ENCODE data around the gene RNF19B.
A peak's percentile ranks its signal among the peaks of the same experiment; 100 is the strongest.

The RNF19B gene

DNA sequence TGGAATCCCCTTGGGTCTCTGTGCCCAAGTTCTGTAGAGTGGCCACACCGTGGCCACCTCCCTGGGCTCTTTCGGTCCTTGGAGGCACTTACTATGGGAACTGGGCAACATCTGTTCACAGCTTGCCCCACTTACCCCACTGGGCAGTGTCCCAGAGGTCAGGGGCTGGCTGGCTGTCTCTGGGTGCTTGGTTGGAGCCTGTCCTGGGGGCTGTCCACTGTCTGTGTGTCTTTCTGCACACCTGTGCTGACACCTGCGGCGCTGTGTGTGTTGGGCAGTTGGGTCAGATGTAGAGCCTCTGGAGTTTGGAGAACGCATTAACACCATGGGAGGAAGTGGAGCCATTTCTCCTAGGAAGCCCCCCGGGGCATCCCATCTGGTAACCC is 62.1 kb downstream of the RNF19B start:
- no peak for DNase-seq (ENCODE audit: low read depth in 2 of 3, low spot score in 1 of 3)

DNA sequence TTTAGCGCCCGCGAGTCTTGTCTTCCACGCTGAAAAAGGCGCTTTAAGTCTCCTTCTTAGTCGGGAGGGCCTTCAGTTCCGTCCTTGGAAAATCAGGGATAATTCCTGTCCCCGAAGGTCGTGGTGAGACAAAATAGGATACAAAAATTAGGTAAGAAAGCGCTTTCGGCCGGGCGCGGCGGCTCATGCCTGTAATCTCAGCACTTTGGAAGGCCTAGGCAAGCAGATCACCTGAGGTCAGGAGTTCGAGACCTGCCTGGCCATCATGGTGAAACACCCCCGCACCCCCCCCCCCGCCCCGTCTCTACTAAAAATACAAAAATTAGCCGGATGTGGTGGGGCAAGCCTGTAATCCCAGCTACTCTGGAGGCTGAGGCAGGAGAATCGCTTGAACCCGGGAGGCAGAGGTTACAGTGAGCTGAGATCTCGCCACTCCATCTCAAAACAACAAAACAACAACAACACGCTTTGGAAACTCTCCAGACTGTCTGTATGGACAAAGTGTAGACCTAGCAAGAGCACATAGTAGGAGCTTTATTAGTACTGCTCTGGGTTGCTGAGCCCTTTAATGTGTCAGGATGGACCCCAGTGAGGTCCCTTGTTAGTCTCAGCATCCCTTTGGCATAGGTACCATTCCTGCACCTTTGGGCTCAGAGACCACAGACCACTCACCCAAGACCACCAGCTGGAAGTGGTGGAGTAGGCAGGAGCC is 62.6 kb downstream of the RNF19B start:
- DNase-seq (ENCODE audit: low read depth in 2 of 3, low spot score in 1 of 3), result no peak

DNA sequence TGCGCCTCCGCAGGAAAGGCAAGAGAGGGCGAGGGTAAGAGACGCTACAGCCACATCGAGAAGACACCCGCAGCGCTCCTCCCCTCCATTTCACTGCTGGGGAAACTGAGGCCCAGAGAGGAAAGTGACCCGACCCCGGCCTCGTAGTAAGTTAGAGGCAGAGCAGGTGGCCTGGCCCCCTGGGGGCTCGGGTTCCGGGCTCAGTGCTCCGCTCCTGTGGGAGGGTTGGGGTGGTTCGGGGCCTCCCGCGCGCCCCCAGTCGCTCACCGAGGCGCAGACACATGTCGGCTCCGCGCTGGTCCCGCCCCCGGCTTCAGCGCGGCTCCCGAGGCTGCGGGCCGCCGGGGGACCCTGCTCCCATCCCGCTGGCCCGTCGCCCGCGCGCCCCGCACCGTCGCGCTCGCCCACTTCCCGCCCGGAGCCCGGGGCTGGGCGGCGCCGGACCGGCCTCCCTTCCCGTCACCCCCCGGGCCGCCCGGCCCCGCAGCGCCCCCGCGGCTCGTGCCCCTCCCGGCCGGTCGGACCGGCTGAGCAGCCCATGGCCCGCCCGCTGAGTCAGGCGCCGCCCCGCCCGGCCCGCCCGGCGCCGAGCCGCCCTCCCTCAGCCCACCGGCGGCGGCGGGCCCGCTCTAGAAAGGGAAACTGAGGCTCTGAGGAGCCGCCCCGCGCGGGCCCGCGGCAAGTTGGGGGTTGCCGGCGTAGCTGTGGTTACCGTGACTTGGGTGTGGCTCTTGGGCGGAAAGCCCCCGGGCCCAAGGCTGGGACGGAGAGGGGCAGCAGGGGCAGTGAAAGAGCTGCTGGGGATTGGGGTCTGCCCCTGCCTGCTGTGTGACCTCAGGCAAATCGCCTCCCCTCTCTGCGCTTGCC is 63.4 kb downstream of the RNF19B start, which contains the start of gene TMEM54:
TSS of gene TMEM54 (minus strand) at position 434 of the 867 bp plus-strand sequence. CDS start at position 283, 151 bp downstream.
- no peak for DNase-seq (ENCODE audit: low read depth in 2 of 3, low spot score in 1 of 3)

DNA sequence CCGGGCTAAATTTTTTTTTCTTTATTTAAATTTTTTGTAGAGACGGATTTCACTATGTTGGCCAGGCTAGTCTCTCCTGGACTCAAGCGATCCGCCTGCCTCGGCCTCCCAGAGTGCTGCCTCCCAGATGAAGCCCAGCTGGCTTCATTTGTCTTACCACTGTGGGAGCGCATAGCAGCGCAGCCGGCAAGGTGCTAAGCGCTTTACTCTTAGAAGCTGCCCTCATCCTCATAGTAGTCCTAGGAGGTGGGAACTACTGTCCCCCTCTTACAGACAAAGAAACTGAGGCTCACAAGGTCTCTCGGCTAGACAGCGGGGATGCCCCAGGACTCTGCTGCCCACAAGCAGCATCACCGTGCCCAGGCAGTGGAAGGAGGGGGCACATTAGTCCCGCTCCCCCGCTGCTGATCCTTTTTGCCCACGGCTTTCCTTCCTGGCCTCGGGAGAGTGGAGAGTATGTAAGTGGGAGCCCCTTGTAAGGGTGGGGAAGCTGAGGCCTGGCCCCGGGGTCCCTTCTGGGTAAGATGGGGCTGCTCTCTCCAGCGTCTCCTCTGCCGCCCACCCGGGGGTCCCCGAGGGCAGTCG is 64.1 kb downstream of the RNF19B start:
- no peak for DNase-seq (ENCODE audit: low read depth in 2 of 3, low spot score in 1 of 3)

DNA sequence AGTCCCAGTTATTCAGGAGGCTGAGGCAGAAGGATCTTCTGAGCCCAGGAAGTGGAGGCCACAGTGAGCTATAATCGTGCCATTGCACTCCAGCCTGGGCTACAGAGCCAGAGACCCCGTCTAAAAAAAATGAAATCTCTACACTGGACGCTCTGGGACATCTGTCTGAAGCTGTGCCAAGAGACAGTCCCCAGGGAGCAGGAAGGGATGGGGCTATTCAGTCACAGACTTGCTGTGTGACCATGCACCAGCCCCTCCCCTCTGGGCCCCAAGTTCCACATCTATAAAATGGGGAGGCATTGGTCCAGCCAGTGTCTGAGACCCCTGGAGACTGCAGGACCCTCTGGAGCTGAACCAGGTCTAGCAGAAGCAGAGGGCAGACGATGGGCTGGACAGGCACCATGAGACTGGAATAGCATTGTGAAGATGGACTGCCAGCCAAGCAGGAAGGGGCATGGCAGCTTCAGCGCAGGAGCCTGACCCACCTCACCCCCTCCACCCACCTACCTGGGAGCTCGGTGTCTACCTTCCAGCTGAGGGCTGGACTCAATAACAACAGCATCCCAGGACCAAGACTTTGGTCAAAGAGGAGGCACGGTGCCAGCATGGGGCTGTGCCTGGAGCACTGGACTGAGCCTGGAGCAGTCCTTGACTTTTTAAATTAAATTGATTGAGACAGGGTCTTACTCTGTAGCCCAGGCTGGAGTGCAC is 64.9 kb downstream of the RNF19B start:
- no peak for DNase-seq (ENCODE audit: low read depth in 2 of 3, low spot score in 1 of 3)

DNA sequence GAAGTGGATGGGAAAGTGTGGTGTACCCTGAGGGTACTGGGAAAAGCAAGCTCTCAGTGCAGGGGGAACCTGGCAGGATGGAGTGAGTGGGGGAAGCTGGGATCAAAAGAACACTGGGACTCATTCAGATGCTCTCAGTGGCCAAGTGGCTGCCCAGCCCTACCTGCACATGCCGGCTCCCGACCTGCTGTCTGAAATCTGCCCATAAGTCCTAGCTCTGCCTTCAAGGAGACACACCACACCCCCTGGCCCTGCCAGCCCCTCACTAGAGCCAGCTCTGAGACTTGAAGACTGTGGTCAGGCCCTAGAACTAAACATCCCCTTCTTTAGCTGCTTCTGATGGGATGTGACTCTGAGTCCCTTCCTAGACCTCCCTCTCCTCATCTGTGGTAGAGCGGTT is 65.7 kb downstream of the RNF19B start:
- DNase-seq (ENCODE audit: low read depth in 2 of 3, low spot score in 1 of 3), result no peak

DNA sequence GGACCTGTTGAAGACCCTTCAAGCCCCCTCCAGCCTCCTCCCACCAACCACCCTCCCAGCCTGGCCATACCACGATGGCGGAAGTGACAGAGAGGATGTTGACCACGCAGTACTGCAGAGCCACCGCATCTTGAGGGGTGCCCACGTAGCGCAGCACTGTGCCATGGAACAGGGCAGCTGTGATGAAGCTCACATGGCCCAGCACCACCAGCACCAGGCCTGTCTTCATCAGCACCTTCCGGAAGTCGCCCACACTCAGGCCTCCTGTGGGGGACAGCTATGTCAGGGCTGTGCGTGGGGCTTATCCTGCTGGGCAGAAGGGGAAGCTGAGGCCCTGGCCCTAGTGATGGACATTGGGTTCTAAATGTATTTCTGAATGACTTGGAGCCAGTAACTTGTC is 66.6 kb downstream of the RNF19B start:
- no peak for DNase-seq (ENCODE audit: low read depth in 2 of 3, low spot score in 1 of 3)

DNA sequence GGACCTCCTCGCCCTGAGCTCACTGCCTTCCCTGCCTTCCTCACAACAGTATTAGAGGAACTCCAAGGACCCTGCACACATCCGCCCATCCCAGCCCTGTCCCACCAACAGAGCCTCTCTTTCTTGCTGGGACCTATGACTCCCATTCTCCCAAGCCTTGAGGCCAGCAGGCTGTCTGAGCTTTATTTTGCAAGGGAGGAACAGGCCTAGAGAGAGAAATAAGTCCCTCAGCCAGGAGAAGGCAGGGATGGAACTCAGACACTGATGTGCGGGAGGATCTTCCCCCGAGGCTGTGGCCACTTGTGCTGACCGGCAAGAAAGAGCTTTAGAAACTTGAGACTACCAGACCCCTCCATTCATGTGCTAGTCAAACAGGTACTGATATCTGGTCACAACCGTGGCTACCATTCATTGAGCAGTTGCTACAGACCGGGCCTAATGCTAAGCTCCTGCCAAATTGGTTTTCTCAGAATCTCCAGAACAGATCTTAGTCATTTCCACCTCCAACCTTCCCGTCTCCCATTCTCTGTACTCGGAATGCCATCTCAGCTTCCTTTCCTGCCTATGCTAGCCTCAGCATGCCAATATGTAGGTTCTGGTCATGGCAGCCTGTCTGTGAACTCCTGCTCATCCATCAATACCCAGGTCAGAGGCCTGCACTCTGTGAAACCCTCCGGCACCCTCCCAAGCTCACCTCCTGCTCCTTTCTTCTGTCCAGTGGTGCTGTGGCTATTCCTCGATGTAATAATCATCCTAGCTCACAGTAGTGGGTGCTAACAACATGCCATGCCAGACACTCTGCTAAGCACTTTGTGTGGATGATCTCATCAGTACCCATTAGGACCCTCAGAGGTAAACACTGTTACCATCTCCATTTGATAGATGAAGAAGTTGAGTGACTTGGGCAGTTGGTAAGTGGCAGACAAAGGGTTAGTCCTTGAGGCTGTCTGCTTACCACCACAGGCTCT is 67.2 kb downstream of the RNF19B start:
- DNase-seq (ENCODE audit: low read depth in 2 of 3, low spot score in 1 of 3), result no peak

DNA sequence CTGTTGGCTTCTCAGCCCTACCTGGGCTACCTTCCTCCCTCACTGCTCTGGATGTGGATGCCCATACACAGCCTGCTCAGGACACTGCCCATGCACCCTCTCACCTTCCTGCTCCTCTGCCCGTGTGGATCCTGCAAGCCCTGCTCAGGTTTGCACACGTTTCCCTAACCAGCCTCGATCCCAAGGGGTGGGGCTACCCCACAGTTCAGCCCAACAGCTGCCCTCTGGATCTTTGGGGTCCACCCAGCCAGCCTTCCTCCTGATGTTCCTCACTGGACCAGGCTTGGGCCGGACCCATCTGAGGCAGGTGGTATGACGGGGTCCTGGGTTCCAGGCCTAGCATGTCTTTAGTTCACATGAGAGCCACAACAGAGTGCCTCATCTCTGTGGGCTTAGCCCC is 68.2 kb downstream of the RNF19B start:
- no peak for DNase-seq (ENCODE audit: low read depth in 2 of 3, low spot score in 1 of 3)

DNA sequence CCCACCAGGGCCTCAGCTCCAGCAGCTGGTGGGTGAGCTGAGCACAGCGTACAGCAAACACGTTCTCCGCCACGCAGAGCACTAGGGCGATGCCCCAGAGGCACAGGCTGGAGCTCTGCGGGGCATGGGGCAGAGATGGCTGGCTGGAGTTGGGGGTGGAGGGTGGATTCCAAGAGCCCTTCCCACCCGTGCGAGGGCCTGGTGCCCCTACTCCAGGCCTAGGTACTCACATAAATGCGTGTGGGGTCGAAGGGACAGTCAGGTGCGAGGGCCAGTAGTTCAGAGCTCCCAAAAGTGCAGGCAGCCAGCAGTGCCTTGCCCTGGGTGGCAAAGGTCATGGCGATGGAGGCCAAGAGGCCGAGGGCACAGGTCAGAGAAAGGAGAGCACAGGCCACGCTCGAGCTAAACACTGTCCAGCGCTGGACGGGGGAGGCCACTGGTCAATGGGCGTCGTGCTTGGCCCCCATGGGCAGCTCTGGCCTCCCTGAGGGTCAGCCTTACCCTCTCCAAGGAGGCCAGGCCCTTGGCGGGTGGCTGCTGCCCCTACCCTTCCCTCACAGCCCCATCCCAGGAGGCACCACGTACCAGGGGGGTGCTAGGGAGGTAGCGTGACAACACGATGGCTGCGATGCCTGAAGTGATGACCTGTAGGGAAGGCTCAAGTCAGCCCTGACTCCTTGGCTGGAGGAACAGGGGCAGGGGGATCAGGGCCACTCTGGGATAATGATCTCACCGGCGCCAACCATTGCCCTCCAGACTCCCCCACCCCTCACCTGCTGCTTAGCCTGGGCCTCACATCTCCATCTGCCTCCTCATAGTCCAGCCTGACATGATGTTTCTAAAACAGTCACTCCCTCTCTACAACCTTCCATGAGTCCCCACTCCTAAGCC is 69.0 kb downstream of the RNF19B start:
- DNase-seq (ENCODE audit: low read depth in 2 of 3, low spot score in 1 of 3), result no peak

DNA sequence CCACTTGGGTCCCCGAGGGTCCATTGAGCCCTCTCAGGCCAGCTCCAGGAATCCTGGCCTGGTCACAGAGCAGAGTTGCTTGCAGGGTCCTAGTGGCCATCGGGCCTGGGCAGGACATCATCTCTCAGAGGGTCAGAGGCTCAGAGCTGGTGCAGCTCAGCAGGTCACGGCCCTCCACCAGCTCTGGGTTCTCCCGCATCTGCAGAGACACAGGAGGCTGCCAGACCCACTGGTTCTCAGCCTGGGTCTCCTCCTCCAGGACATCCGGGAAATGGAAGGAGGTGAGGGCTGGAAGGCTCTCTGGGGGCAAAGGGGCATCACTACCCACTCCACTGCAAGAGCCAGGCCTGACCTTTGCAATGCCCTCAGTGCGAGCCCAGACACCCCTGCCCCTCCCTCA is 69.9 kb downstream of the RNF19B start:
- no peak for DNase-seq (ENCODE audit: low read depth in 2 of 3, low spot score in 1 of 3)

DNA sequence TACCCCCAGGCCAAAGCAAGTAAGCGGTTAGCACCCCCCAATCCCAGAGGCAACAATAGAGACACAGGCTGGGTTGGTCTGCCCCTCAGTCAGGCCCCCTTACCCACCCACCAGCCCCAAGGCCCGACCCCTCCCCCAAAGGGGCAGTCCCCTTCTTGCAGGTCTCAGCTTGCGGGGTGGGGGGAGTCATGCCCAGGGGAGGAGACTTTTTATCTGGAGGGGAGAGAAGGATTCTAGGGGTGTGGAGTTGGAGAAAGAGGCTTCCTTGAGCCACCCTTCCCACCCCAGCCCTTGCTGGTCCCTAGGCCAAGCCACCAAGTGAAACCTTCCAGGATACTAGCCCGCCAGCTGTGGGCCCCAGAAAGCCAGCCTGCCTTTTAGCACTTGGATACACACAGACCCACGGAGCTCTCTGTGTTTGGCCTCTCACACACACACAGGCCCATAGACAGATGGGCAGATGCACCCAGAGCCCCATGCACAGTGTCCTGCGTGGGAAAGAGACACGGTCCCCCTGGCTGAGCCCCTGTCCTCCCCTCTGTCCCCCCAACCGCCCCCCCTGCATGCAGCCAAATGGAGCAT is 70.5 kb downstream of the RNF19B start:
- no peak for DNase-seq (ENCODE audit: low read depth in 2 of 3, low spot score in 1 of 3)

DNA sequence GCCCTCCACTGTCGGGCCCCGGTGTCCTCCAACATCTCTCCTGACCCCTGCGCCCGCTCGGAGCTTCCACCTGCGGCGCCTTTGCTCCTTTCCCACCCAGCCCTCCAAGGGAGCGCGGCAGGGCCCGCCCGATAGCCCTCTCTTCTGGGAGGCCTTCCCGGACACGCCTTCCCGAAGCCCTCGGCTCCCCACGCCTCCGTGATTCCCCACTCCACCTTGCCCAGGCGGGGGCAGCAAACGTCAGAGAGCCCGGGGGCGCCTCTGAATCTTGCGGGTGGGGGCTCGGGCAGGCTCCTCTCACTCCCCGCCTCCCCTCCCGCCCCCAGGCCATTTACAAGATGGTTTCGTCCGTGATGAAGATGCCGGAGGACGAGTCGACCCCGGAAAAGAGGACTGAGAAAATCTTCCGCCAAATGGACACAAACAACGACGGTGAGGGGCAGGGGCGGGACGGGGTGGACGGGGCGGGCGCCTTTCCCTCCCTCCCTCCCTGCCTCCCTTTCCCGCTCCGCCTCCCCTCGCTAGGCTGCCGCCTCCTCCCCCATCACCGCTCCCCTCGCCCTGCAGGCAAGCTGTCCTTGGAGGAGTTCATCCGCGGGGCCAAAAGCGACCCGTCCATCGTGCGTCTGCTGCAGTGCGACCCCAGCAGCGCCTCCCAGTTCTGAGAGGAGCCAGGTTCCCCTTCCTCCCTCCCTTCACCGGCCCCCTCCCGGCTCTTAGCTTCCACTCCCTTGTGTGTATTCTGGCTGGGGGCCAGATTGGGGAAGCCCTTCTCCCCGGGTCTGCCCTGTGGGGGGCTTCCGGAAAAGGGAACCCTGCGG is 71.2 kb downstream of the RNF19B start:
- DNase-seq (ENCODE audit: low read depth in 2 of 3, low spot score in 1 of 3), result no peak

DNA sequence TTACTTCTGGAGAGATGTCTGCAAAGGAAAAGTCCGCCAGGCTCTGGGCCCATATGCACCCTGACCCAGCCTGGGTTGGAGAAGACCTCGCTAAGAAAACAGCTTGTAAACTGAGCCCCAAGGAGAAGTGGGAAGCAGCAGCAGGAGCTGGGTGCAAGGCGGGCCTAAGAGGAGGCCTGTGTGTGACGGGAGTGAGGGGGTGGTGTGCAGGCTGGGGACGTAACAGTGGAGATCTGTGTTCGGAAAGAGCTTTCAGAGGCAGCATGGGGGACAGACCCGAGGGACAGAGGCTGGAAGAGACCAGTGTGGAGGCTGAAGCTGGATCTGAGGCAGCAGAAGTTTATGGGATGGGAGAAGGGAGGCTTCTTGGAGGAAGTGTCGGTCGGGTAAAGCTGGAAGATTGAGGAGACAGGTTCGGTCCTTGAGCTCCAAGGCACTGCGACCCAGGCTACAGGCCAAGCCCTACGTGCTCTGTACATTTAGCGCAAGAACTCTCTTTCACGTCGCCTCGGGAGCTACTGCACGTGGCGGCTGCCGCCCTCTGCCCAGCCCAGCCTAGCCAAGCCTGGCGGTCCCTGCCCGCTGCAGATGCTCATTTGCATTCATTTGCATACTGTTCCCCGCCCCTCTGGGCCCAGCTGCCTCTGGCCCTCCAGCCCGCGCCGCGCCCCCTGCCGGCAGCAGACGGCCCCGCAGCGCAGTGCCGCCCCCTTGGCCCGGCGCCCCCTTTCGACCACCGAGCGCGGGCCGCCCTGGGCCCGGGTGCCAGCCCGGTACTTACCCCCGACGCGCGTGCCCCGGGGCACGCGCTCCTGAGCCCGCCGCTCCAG is 72.0 kb downstream of the RNF19B start:
- peak in 1 of 3 donors; percentile 31 for DNase-seq (ENCODE audit: low read depth in 2 of 3, low spot score in 1 of 3)

DNA sequence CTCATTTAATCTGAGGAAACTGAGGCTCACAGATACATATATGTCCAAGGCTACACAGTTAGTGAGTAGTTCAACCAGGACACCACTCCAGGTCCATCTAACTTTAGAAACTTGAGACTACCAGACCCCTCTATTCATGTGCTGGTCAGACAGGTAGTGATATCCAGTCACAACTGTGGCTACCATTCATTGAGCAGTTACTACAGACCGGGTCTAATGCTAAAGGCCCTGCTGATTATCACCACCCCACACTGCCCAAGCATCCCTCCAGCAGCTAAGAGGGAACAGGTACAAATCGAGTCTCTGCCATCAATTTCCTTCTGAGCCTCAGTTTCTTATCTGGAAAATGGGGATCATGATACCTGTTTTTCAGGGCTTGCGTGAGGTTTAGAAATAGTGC is 73.0 kb downstream of the RNF19B start:
- no peak for DNase-seq (ENCODE audit: low read depth in 2 of 3, low spot score in 1 of 3)

DNA sequence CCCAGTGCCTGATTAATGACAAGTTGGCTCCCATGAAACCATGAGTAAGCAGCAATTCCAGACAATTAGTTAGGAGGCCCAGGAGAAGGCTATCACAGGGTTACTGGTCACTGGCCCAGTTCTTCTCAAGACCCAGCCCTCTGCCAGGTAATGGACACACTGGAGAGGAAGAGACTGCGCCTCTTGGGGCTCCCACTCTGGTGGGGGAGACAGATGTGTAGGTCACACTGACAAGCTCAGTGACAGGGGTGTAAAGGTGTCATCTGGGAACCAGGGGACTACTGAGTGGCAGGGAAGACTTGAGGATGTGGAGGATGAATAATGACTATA is 73.4 kb downstream of the RNF19B start:
- no peak for DNase-seq (ENCODE audit: low read depth in 2 of 3, low spot score in 1 of 3)

DNA sequence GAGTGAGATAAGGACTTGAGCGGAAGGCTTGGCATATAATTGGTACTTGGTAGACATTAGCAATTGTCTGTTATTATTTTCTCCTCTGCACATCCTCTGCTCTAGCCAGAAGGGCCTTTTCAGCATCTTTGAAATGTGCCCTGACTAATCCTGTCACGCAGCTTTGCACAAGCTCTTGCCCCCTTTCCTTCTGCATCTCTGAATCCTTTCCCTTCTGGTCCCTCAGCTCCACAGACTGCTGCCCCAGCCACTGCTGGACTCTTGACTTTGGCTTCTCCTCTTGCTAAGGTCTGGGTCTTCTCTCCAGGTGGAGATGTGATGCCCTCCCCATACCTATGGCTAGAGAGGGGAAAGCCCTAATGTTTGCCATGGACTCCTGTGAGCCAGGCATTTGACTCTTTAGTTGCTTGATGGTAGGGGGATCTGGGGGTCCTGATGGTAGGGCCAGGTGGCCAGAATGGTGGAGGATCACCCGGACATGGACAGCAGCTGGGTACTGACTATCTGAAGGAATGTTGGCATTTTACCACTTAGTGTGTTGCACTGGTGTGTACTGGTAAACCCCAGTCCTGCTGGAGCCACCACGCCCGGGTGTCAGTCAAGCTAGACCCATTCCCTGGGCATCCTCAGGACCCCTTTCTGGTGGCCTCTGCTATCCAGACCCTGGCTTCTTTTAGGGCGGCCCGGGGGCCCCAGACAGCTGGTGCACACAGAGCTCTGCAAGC is 73.9 kb downstream of the RNF19B start:
- DNase-seq (ENCODE audit: low read depth in 2 of 3, low spot score in 1 of 3), result no peak
